HepG2 (cell line): ENCODE measurements around the gene CSF3R. TPM values are rescaled to one million over a fixed set of nuclear protein-coding genes. Genes with fewer than 3 reads are reported as not detected.
A peak's percentile ranks its signal among the peaks of the same experiment; 100 is the strongest.

Experiments used
- CBX2 ChIP-seq, 2 experiments: fragments of 200-600 bp in 1 of 2; sonication (generic); formaldehyde crosslinking in 1 of 2; IDR thresholded peaks; 2 replicates each; pipeline versions ENCODE4 v1.7.0 to v1.8.1; 2018 to 2022; ENCODE audit warnings: low read depth in 2 of 2, low read length in 1 of 2, mild to moderate bottlenecking in 1 of 2, missing genetic modification reagents in 1 of 2
- EEA1 ChIP-seq: sonication (generic); formaldehyde crosslinking; IDR thresholded peaks from 2 replicates; pipeline ENCODE4 v1.5.1; 2020; ENCODE audit warnings: mild to moderate bottlenecking, missing genetic modification reagents, borderline replicate concordance
- GLMP ChIP-seq: sonication (generic); formaldehyde crosslinking; IDR thresholded peaks from 2 replicates; pipeline ENCODE4 v1.9.0; 2021; ENCODE audit warnings: missing genetic modification reagents, mild to moderate bottlenecking, borderline replicate concordance
- KDM1A ChIP-seq: IDR thresholded peaks from 2 replicates; pipeline ENCODE4 v1.6.1; 2016; ENCODE audit warnings: missing compliant biosample characterization
- NBN ChIP-seq: fragments of 450-650 bp; conservative IDR thresholded peaks from 2 replicates; pipeline ENCODE4 v1.6.1; 2017
- ONECUT2 ChIP-seq: sonication (generic); formaldehyde crosslinking; IDR thresholded peaks from 2 replicates; pipeline ENCODE4 v1.4.0; 2020; ENCODE audit warnings: missing genetic modification reagents
- POLR2G ChIP-seq: fragments of 200-400 bp; formaldehyde crosslinking; IDR thresholded peaks from 2 replicates; pipeline ENCODE4 v1.6.1; 2018; ENCODE audit warnings: mild to moderate bottlenecking, low read depth, low read length, moderate library complexity
- RFX5 ChIP-seq: IDR thresholded peaks from 2 replicates; pipeline ENCODE4 v1.6.1; 2011; ENCODE audit warnings: low read depth, low read length, improper control_type of control experiment
- THAP9 ChIP-seq: sonication (generic); formaldehyde crosslinking; IDR thresholded peaks from 2 replicates; pipeline ENCODE4; 2020; ENCODE audit warnings: missing genetic modification reagents, mild to moderate bottlenecking, borderline replicate concordance
- ZBTB26 ChIP-seq: IDR thresholded peaks from 2 replicates; pipeline ENCODE4 v1.6.1; 2016; ENCODE audit warnings: missing compliant biosample characterization, missing genetic modification reagents, borderline replicate concordance
- ZFP36L2 ChIP-seq: sonication (generic); formaldehyde crosslinking; IDR thresholded peaks from 2 replicates; pipeline ENCODE4 v1.4.0; 2020; ENCODE audit warnings: missing genetic modification reagents
- ZNF142 ChIP-seq: sonication (generic); formaldehyde crosslinking; IDR thresholded peaks from 2 replicates; pipeline ENCODE4 v1.4.0; 2020; ENCODE audit warnings: missing genetic modification reagents
- ZNF207 ChIP-seq: fragments of 450-650 bp; IDR thresholded peaks from 2 replicates; pipeline ENCODE4 v1.6.1; 2016; ENCODE audit warnings: antibody characterized with exemption, borderline replicate concordance
- ZNF253 ChIP-seq: sonication (generic); formaldehyde crosslinking; IDR thresholded peaks from 2 replicates; pipeline ENCODE4 v1.8.0; 2022; ENCODE audit warnings: mild to moderate bottlenecking, missing genetic modification reagents, borderline replicate concordance
- ZNF382 ChIP-seq: sonication (generic); formaldehyde crosslinking; IDR thresholded peaks from 2 replicates; pipeline ENCODE4 v1.5.0; 2020; ENCODE audit warnings: missing genetic modification reagents, mild to moderate bottlenecking, borderline replicate concordance
- ZNF572 ChIP-seq: sonication (generic); formaldehyde crosslinking; IDR thresholded peaks from 2 replicates; pipeline ENCODE4 v1.5.1; 2020; ENCODE audit warnings: mild to moderate bottlenecking, missing genetic modification reagents
- ZNF614 ChIP-seq: IDR thresholded peaks from 2 replicates; pipeline ENCODE4 v1.6.1; 2018; ENCODE audit warnings: missing biosample characterization, missing genetic modification reagents, inconsistent platforms, borderline replicate concordance
- polyA plus RNA-seq, 8 experiments: library from polyadenylated mRNA; depleted of rRNA in 3 of 8; stranded (reverse) in 7 of 8; unstranded in 1 of 8; fragments of >200 nt; fragmentation: Illumina TruSeq in 4 of 8; extraction: Trizol in 4 of 8; gene quantifications; 2 replicates each; pipeline versions ENCODE4 v1.2.1 to v1.2.3, GENCODE V29; 2011 to 2016; ENCODE audit warnings: low read depth in 4 of 8, missing spikeins in 1 of 8, mixed read lengths in 1 of 8; ENCODE audit not compliant: insufficient read depth in 1 of 8
- total RNA-seq, 5 experiments: library from RNA; depleted of rRNA; stranded (reverse); fragments of >200 nt; fragmentation: Illumina TruSeq; extraction: Trizol; gene quantifications; 2 replicates each; pipeline ENCODE4 v1.2.3, GENCODE V29; 2016; ENCODE audit warnings: low read depth in 1 of 5

CSF3R gene
- total and polyA plus RNA-seq, 2 of the 13 experiments (the other 11 are each of a cell fraction or from before 2014, with no cell fraction given), result 11.9 to 28.8 TPM

- TF ChIP-seq ZNF142 (CRISPR knock-in tag) (peak; percentile 60), ZNF382 (CRISPR knock-in tag) (no peak), ZBTB26 (CRISPR knock-in tag) (peak; percentile 71), GLMP (no peak), KDM1A (peak; percentile 38; the same call in 1 of the 2 replicates), NBN (no peak), EEA1 (CRISPR knock-in tag) (peak; percentile 87; the same call in 1 of the 2 replicates), ONECUT2 (CRISPR knock-in tag) (peak; percentile 11; the same call in 1 of the 2 replicates), ZNF572 (CRISPR knock-in tag) (no peak), RFX5 (no peak; the same call in 1 of the 2 replicates), ZNF207 (no peak), ZNF614 (CRISPR knock-in tag) (peak; percentile 83; the same call in 1 of the 2 replicates), POLR2G (peak; percentile 89), CBX2 (IDR thresholded peaks at IDR 0.05; ENCODE audit: low read depth, low read length) (no peak), CBX2 (CRISPR knock-in tag; IDR thresholded peaks at IDR 0.05; ENCODE audit: low read depth) (no peak), ZNF253 (CRISPR knock-in tag) (no peak; the same call in 1 of the 2 replicates), THAP9 (peak; percentile 95), ZFP36L2 (CRISPR knock-in tag) (peak; percentile 70; the same call in 1 of the 2 replicates)
These were observed 18.7 kb downstream of the CSF3R start, which contains the start of gene MRPS15 (continued) for GRCh38 chr1:36463803-36464604.
